K562 (cell line): ENCODE measurements around the gene RNFT2. TPM values are rescaled to one million over a fixed set of nuclear protein-coding genes. Genes with fewer than 3 reads are reported as not detected.

Source experiments
- polyA plus RNA-seq, 8 experiments: library from polyadenylated mRNA; depleted of rRNA in 4 of 8; stranded (reverse) in 5 of 8; unstranded in 3 of 8; fragments of >200 nt; fragmentation: Nextera tagmentation in 2 of 8; fragmentation: Illumina TruSeq in 1 of 8; extraction: Ambion mirVana in 2 of 8; extraction: Trizol in 1 of 8; gene quantifications; 2 replicates each; pipeline versions ENCODE4 v1.2.1 to v1.2.3, GENCODE V29; 2011 to 2014; ENCODE audit warnings: inconsistent platforms in 1 of 8, missing spikeins in 1 of 8
- total RNA-seq, 7 experiments: library from RNA; depleted of rRNA in 6 of 7; stranded (reverse); fragments of >200 nt in 6 of 7; fragmentation: Illumina TruSeq in 2 of 7; extraction: Trizol in 2 of 7; gene quantifications; 2 replicates each; pipeline versions ENCODE4 v1.2.1 to v1.2.3, GENCODE V29; 2011 to 2021; ENCODE audit warnings: low replicate concordance in 1 of 7
- TF ChIP-seq, protein P1 (sequence below): sonication (generic); formaldehyde crosslinking; IDR thresholded peaks from 2 replicates; pipeline ENCODE4 v1.8.0; 2022; ENCODE audit warnings: mild to moderate bottlenecking, missing genetic modification reagents
- TF ChIP-seq, protein P2 (sequence below), 2 experiments: fragments of 450-650 bp; IDR thresholded peaks; 2 replicates each; pipeline ENCODE4 v1.6.1; 2016; ENCODE audit warnings: mild to moderate bottlenecking in 2 of 2, borderline replicate concordance in 1 of 2, low read depth in 1 of 2, moderate library complexity in 1 of 2

Gene RNFT2
- total and polyA plus RNA-seq, 9 of the 15 experiments (the other 6 are each of a cell fraction or from before 2014, with no cell fraction given), result 3.6 to 26.3 (median 9.5) TPM

DNA sequence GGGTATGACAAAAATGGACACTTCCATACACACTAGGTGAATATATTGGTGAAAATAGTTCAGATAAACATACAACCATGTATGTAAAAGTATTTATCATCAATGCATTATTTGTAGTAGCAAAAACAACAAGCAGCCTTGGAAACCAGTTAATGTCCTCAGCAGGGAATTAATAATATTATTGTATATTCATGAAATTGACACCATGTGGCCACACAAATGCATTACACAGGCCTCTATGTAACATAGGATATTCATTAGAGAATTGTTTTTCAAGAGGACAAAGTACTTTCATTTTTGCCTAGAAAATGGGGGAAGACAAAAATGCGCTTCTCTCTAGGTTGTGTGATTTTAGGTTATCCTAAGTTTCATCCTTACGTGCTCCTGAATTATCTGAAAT is 24.6 kb upstream of the RNFT2 start (continued):
- TF ChIP-seq, protein P1, sequence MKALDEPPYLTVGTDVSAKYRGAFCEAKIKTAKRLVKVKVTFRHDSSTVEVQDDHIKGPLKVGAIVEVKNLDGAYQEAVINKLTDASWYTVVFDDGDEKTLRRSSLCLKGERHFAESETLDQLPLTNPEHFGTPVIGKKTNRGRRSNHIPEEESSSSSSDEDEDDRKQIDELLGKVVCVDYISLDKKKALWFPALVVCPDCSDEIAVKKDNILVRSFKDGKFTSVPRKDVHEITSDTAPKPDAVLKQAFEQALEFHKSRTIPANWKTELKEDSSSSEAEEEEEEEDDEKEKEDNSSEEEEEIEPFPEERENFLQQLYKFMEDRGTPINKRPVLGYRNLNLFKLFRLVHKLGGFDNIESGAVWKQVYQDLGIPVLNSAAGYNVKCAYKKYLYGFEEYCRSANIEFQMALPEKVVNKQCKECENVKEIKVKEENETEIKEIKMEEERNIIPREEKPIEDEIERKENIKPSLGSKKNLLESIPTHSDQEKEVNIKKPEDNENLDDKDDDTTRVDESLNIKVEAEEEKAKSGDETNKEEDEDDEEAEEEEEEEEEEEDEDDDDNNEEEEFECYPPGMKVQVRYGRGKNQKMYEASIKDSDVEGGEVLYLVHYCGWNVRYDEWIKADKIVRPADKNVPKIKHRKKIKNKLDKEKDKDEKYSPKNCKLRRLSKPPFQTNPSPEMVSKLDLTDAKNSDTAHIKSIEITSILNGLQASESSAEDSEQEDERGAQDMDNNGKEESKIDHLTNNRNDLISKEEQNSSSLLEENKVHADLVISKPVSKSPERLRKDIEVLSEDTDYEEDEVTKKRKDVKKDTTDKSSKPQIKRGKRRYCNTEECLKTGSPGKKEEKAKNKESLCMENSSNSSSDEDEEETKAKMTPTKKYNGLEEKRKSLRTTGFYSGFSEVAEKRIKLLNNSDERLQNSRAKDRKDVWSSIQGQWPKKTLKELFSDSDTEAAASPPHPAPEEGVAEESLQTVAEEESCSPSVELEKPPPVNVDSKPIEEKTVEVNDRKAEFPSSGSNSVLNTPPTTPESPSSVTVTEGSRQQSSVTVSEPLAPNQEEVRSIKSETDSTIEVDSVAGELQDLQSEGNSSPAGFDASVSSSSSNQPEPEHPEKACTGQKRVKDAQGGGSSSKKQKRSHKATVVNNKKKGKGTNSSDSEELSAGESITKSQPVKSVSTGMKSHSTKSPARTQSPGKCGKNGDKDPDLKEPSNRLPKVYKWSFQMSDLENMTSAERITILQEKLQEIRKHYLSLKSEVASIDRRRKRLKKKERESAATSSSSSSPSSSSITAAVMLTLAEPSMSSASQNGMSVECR, result no peak
- TF ChIP-seq, protein P2, sequence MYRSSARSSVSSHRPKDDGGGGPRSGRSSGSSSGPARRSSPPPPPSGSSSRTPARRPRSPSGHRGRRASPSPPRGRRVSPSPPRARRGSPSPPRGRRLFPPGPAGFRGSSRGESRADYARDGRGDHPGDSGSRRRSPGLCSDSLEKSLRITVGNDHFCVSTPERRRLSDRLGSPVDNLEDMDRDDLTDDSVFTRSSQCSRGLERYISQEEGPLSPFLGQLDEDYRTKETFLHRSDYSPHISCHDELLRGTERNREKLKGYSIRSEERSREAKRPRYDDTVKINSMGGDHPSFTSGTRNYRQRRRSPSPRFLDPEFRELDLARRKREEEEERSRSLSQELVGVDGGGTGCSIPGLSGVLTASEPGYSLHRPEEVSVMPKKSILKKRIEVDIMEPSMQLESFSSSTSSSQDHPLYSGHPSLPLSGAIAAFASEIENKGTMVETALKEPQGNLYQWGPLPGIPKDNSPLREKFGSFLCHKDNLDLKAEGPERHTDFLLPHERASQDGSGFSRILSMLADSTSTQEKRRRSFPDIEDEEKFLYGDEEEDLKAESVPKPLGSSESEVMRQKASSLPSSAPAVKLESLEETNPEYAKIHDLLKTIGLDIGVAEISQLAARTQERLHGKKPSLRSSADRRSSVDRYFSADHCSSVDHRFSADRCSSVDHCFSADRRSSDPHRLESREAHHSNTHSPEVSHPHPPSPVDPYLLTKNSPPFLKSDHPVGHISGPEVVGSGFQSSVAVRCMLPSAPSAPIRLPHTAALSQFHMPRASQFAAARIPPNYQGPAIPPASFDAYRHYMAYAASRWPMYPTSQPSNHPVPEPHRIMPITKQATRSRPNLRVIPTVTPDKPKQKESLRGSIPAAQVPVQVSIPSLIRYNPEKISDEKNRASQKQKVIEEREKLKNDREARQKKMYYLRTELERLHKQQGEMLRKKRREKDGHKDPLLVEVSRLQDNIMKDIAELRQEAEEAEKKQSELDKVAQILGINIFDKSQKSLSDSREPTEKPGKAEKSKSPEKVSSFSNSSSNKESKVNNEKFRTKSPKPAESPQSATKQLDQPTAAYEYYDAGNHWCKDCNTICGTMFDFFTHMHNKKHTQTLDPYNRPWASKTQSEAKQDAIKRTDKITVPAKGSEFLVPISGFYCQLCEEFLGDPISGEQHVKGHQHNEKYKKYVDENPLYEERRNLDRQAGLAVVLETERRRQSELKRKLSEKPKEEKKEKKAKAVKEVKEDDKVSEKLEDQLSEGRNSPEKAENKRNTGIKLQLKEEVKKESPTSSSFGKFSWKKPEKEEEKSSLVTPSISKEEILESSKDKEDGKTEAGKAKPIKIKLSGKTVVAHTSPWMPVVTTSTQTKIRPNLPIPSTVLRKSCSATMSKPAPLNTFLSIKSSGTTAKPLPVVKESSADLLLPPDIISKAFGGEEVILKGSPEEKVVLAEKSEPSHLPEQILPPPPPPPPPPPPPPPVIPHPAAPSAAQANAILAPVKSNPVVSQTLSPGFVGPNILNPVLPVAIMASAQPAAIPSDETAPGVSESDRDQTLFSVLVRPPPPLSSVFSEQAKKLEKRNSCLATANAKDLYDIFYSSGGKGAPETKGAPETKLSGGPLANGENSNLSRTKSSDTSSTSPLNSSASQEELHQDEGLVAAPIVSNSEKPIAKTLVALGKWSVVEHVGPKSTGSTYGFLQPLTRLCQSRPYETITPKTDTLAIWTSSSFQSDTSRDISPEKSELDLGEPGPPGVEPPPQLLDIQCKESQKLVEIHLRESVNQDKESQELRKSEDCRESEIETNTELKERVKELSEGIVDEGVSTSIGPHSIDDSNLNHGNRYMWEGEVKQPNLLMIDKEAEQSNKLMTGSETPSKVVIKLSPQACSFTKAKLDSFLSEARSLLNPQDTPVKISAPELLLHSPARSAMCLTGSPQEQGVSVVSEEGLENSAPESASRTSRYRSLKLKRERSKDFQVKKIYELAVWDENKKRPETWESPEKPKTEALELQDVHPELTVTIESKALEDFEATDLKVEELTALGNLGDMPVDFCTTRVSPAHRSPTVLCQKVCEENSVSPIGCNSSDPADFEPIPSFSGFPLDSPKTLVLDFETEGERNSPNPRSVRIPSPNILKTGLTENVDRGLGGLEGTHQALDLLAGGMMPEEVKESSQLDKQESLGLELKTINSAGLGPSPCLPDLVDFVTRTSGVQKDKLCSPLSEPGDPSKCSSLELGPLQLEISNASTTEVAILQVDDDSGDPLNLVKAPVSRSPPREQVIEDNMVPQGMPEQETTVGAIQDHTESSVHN (IDR thresholded peaks at IDR 0.05; ENCODE audit: borderline replicate concordance in 1 of 2, low read depth in 1 of 2), result no peak
- TF ChIP-seq, all 486 proteins: peak for 0
